Measurements from ENCODE around the gene NRG2.

The NRG2 gene

GRCh38 chr5:139848508-139849100 is 194.5 kb downstream of the NRG2 start:
- TF ChIP-seq CTCF (IDR thresholded peaks at IDR 0.05), result no peak
- intact Hi-C loops (cut with DNase I; ENCODE audit: low total_unique reads), result loop anchor here (5.0 to 10.0 kb wide), 2 partner anchors 61 to 214 kb away; no protein-coding TSS in a partner anchor
- Histone ChIP-seq H3K9me3 (no peaks in the 10 kb centered on the region), H3K27ac (peak overlapping the region; percentile 72 to 75), H3K27me3 (no peaks in the 10 kb centered on the region), H3K4me3 (peak overlapping the region; percentile 61 to 82), H3K36me3 (peaks cover 0 to 27% (median 0%) of the 10 kb centered on the region in 3 donors), H3K4me1 (peaks cover 0 to 17% (median 8%) of the 10 kb centered on the region in 4 donors)
- DNase-seq, result peak in 1 of 2 donors; percentile 69

GRCh38 chr5:139847790-139848507 is 195.2 kb downstream of the NRG2 start:
- Histone ChIP-seq H3K4me1 (peaks cover 0 to 17% (median 8%) of the 10 kb centered on the region in 4 donors), H3K4me3 (peak overlapping the region; percentile 61 to 82), H3K27ac (peak overlapping the region; percentile 72 to 75), H3K9me3 (no peaks in the 10 kb centered on the region), H3K27me3 (no peaks in the 10 kb centered on the region), H3K36me3 (peaks cover 0 to 22% (median 0%) of the 10 kb centered on the region in 3 donors)
- DNase-seq, result peak; percentile 42 to 77
- intact Hi-C loops (cut with DNase I; ENCODE audit: low total_unique reads), result loop anchor here (5.0 to 10.0 kb wide), 2 partner anchors 61 to 213 kb away; no protein-coding TSS in a partner anchor
- peak in 1 of 2 experiments; percentile 22 for TF ChIP-seq CTCF (IDR thresholded peaks at IDR 0.05)

- intact Hi-C loops (cut with DNase I; ENCODE audit: low total_unique reads), result loop anchor here (5.0 to 10.0 kb wide), 2 partner anchors 60 to 212 kb away; no protein-coding TSS in a partner anchor
- Histone ChIP-seq H3K27ac (no peak overlapping the region), H3K4me3 (peak overlapping the region; percentile 61 to 82), H3K4me1 (peaks cover 0 to 17% (median 8%) of the 10 kb centered on the region in 4 donors), H3K27me3 (no peaks in the 10 kb centered on the region), H3K9me3 (no peaks in the 10 kb centered on the region), H3K36me3 (peaks cover 0 to 13% (median 0%) of the 10 kb centered on the region in 3 donors)
- no peak for TF ChIP-seq CTCF (IDR thresholded peaks at IDR 0.05)
- DNase-seq, result peak in 1 of 2 donors; percentile 59
Measured at GRCh38 chr5:139847091-139847490, 196.0 kb downstream of the NRG2 start.

- DNase-seq, result peak in 1 of 2 donors; percentile 49
- intact Hi-C loops (cut with DNase I; ENCODE audit: low total_unique reads), result loop anchor here (5.0 to 10.0 kb wide), 2 partner anchors 59 to 211 kb away; no protein-coding TSS in a partner anchor
Measured at GRCh38 chr5:139845846-139846681, 197.0 kb downstream of the NRG2 start.

More at GRCh38 chr5:139845846-139846681, 197.0 kb downstream of the NRG2 start:
- H3K4me3 ChIP-seq, result no peak overlapping the region
- H3K36me3 ChIP-seq, result peaks cover 0 to 3% (median 0%) of the 10 kb centered on the region in 3 donors
- peaks cover 0 to 17% (median 8%) of the 10 kb centered on the region in 4 donors for H3K4me1 ChIP-seq
- TF ChIP-seq CTCF (IDR thresholded peaks at IDR 0.05), result no peak
- no peaks in the 10 kb centered on the region for H3K27me3 ChIP-seq
- H3K27ac ChIP-seq, result no peak overlapping the region
- H3K9me3 ChIP-seq, result no peaks in the 10 kb centered on the region

Measured in tibial artery (tissue), 4 donors.